GM18858 (cell line): ENCODE results near the gene TBCE.
A peak's percentile ranks its signal among the peaks of the same experiment; 100 is the strongest.

Experiments
- ATAC-seq: cut with Tn5 transposase; IDR thresholded peaks from one replicate; pipeline ENCODE4 v1.9.1; 2021; ENCODE audit not compliant: unreplicated experiment

Gene TBCE

DNA sequence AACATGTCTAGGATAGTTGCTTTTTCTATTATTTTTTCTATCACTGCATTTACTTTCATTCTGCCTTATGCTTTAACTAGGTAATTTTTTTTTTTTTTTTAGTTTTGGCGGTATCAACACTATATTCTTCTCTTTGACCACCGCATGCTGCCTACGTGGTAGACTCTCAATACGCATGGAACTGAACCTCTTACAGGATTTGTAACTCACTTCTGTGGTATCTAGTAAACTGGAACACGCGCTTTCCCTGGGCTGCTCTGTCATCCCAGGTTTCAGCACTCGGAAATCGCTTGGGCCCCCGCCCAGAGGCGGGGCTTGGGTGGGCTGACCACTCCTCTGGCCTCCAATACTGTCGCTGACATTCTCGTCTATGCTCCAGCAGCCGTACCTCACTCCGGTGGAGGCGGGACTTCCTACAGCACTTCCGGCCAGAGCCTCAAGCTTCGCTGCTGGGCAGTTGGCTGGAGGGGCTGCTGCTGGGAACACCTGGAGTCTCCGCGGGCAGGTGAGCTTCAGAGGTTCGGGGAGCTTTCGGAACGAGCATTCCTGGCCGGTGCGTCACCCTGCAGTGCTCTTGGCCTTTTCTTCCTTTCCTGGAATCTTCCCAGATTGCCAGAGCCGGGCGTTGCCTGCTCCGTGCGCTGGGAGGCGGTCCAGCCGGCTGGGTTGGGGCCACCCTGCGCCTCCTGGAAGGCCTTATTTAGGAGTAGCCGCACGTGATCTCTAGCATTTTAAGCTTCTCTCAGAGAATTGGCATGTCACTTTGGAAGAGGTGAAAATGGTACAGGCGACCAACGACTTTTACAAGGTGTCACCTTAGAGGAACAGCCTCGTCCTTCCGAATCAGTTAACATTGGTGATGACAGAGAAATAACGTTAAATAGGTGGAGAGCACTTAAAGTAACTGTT lies at the start of gene TBCE:
Gene TBCE (plus strand): TSS at position 428 of the 909 bp plus-strand sequence. CDS start 12,623 bp downstream, outside the sequence.
- ATAC-seq = peak; percentile 100

DNA sequence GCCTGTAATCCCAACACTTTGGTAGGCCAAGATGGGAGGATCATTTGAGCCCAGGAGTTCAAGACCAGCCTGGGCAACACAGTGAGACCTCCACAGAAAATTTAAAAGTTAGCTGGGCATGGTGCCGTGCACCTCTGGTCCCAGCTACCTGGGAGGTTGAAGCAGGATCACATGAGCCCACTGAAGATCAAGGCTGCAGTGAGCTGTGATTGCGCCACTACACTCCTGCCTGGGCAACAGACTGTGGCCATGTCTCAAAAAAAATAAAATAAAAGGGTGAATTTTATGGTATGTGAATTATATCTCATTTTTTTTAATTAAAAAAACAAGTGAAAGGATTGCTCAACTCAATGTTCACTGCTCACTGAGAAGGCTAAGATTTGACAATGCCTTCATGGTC lies 48.0 kb upstream of the TBCE start:
- no peak for ATAC-seq

GRCh38 chr1:235320521-235321179 lies 46.6 kb upstream of the TBCE start:
- no peak for ATAC-seq

- no peak for ATAC-seq
Observed at GRCh38 chr1:235324296-235324695, 42.9 kb upstream of the TBCE start.

- no peak for ATAC-seq
Observed at GRCh38 chr1:235325139-235325538, 42.1 kb upstream of the TBCE start.

DNA sequence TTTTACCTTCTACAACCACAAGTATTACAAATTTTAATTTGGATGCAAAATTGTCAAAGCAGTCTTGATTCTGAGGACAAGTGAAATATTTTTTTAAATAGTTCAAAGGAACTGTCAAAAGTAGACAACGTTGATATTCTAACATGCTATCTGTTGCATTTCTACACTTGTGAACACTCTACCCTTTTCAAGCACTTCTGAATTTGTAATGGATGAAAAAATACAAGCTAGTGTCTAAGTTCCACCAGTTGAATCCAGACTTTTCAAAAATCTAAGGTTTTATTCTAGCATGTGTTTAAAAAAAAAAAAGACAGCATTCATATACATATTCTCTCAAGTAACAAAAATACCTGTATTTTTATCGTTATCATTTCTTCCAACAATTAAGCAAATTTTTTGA lies 41.4 kb upstream of the TBCE start:
- ATAC-seq = no peak

- no peak for ATAC-seq
Observed at GRCh38 chr1:235326719-235327558, 40.3 kb upstream of the TBCE start.

DNA sequence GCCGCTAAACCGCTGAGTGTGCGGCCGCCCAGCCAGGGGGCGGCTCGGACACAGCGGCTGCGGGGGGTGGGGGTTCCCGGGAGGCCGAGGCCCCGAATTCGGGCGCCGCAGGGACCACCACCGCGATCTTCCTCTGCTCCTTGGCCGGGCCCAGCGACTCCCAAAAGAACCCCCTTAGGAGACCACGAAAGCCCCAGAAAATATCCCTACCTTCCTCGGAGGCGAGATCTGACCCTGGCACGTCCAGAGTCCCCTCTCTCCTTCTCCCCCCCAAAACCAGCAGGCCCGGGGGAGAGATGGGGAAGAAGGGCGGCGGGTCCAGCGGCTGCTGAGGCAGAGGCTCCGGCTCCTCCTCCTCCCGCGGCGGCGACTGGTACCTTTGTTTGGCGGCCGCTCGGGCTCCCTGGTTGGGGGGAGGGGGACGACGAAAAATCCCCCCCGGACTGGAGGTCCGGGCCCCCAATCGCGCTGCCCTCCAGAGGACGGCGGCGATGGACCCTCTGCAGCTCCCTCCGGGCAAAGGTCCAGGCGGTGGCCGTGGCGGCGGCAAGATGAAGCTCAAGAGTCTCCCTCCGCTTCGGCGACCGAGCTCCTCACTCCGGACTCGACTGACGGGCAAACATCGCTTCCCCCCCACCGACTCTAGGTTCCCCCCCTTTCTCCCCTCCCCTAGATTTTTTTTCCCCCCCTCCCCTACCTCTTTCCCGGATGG lies 39.5 kb upstream of the TBCE start, which contains the start of gene ARID4B:
Gene ARID4B (minus strand): TSS at position 621 of the 712 bp plus-strand sequence. CDS start 1,260 bp downstream, outside the sequence.
- no peak for ATAC-seq

DNA sequence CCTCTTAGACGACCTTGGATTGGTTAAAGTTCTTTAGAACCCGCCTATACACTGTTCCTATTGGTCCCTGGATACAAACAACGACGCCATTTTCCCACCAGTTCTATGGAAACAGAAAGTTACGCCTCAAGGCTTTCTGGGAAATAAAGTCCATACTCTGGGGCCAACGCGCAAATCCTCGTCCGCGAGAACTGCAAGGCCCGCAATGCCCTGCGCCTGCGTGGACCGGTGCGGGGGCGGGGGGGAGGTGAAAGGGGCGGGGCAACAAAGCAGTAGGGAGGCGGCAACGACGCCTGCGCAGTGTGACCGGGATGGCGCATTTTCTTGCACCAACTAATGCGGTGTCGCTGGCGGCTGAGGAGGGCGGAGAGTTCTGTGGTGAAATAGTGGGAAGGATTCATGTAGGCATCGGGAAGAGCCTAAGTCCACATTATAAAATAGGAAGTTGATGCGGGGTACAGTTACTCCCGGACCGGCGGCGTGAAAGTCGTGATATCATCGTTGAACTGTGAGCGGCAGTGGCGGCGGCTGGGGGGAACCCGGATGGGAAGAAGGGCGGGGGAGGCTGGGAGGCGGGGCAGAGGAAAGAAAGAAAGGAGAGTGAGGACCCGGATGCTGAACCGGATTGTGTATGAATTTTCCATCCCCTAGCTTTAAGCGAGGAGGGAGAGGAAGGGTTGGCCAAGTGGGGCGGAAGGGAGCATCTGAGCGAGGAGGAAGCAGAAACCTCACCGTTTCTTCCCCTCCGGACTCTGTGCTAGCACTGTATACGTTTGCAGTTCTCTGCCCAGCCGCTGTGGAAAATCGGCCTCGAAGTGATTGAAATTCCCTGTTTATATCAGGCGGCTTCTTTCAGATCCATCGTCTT lies 38.7 kb upstream of the TBCE start, which contains the start of gene GGPS1:
Gene GGPS1 (plus strand): TSS at position 300 of the 868 bp plus-strand sequence. CDS start 6,695 bp downstream, outside the sequence.
- peak; percentile 50 for ATAC-seq

DNA sequence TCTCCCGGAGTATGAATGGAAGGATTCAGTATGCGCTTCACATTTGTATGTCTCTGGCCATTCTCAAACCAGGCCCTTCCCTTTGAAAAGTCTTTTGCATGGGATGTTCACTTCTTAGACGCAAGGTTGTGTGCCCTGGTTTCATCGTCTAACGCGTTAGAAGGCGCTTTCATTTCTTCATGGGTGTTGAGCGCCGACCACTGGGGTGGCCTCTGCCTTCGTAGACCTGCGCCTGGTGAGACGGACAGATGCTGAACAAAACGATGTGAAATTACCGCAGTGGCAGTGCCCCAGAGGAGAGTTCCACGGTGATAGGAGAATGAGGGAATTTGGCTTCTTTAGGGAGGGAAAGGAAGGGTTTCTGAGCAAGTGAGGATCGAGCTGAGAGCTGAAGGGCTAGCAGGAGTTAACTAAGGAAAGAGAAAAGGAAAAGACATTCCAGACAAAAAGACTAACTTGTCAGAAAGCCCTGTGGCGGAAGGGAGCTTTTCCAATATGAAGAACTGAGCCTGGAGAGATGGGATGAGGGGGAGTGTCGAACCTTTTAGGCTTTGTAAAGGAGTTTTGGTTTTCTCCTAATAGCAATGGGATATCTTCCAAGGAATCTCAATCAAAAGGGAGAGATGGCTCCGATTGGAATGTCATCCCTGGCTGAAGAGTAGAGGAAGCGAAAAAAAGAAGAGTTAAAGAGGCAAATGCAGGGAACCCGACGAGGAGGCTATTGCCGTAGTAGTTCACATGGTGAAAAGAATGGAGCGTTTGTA lies 37.9 kb upstream of the TBCE start:
- ATAC-seq = peak; percentile 22

DNA sequence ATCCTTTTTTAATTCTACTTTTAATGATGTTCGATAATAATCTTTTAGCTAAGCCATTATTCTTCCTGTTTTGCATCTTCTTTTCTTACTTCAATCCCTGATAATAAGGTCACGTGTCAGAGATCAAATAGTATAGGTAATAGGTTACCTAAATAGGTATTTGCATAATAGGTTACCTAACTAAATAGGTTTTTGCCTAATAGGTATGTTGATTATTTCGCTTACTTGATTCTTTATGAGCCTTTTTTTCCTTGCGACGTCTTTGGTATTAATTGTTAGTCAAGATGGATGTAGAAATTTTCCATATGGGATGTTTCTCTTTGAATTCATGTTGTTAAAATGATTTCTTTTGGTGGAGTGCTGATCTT lies 36.3 kb upstream of the TBCE start:
- no peak for ATAC-seq

DNA sequence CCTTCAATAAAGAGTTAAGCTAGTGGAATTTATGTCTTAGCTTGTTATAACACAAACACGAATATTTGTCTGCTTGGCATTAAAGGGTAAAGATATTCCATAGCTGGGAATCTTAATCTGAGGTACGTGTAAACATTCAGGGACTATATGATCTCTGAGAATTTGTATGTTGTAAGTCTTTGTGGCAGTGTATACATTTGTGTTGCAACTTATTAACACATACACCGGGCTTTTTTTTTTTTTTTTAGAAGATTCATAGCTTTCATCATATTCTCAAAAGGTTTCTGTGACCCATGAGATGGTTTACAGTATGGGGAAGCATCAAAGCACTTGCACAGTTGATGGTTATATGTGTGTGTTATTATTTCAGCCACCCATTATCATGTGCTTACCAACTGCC lies 35.8 kb upstream of the TBCE start:
- no peak for ATAC-seq

- no peak for ATAC-seq
Observed at GRCh38 chr1:235336903-235337302, 30.3 kb upstream of the TBCE start.

- ATAC-seq = no peak
Observed at GRCh38 chr1:235339746-235340145, 27.5 kb upstream of the TBCE start.

- ATAC-seq = no peak
Observed at GRCh38 chr1:235341334-235341733, 25.9 kb upstream of the TBCE start.

DNA sequence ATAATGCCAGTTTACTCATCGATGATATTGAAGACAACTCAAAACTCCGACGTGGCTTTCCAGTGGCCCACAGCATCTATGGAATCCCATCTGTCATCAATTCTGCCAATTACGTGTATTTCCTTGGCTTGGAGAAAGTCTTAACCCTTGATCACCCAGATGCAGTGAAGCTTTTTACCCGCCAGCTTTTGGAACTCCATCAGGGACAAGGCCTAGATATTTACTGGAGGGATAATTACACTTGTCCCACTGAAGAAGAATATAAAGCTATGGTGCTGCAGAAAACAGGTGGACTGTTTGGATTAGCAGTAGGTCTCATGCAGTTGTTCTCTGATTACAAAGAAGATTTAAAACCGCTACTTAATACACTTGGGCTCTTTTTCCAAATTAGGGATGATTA lies 25.2 kb upstream of the TBCE start:
- ATAC-seq = no peak

- ATAC-seq = no peak
Observed at GRCh38 chr1:235342471-235342870, 24.8 kb upstream of the TBCE start.

DNA sequence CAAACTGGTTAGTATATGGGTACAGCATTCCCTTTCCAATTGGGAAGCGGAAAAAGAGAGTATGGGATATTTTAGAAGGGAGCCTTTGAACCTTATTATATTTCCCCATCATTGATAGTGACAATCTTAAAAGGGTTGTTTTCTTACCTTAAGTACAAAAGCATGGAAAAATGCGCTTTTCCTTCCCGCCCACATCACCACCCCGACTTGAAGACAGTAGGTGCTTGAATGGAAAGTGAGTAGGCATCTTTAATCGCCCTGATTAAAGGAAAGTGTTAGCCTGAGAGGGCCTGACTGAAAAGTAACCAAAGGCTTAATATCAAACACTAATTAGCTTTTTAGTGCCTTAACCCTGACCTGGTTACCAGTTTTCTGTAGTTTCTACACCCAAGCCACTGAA lies 23.5 kb upstream of the TBCE start:
- ATAC-seq = no peak

GRCh38 chr1:235351441-235351840 lies 15.8 kb upstream of the TBCE start:
- no peak for ATAC-seq
